HepG2 (cell line): ENCODE results near the gene SEPHS1. TPM values are rescaled to one million over a fixed set of nuclear protein-coding genes. Genes with fewer than 3 reads are reported as not detected.

Source experiments
- AKAP8 ChIP-seq: sonication (generic); formaldehyde crosslinking; IDR thresholded peaks from 2 replicates; pipeline ENCODE4 v1.5.1; 2020; ENCODE audit warnings: mild to moderate bottlenecking, missing genetic modification reagents
- ARNT2 ChIP-seq: sonication (generic); formaldehyde crosslinking; IDR thresholded peaks from 2 replicates; pipeline ENCODE4 v1.8.0; 2022; ENCODE audit warnings: mild to moderate bottlenecking, low read depth, missing genetic modification reagents, moderate library complexity
- ATF1 ChIP-seq: IDR thresholded peaks from 2 replicates; pipeline ENCODE4 v1.6.1; 2016; ENCODE audit warnings: mild to moderate bottlenecking, control low read depth
- BHLHE40 ChIP-seq: IDR thresholded peaks from 2 replicates; pipeline ENCODE4 v1.6.1; 2011; ENCODE audit warnings: low read length, improper control_type of control experiment
- CCDC6 ChIP-seq: sonication (generic); formaldehyde crosslinking; IDR thresholded peaks from 2 replicates; pipeline ENCODE4 v1.8.1; 2022; ENCODE audit warnings: mild to moderate bottlenecking, missing genetic modification reagents, moderate library complexity
- CEBPB ChIP-seq: IDR thresholded peaks from 2 replicates; pipeline ENCODE4 v1.6.1; 2011; ENCODE audit warnings: low read depth, low read length, improper control_type of control experiment, borderline replicate concordance
- CHD2 ChIP-seq: IDR thresholded peaks from 2 replicates; pipeline ENCODE4 v1.6.1; 2011; ENCODE audit warnings: low read depth, low read length, improper control_type of control experiment
- DMAP1 ChIP-seq: IDR thresholded peaks from 2 replicates; pipeline ENCODE4 v1.6.1; 2016
- RBM22 ChIP-seq: fragments of 200-400 bp; formaldehyde crosslinking; optimal IDR thresholded peaks from 2 replicates; pipeline ENCODE3; 2017; ENCODE audit warnings: mild to moderate bottlenecking, low read length, moderate library complexity
- REXO4 ChIP-seq: sonication (generic); formaldehyde crosslinking; IDR thresholded peaks from 2 replicates; pipeline ENCODE4 v1.8.0; 2022; ENCODE audit warnings: missing genetic modification reagents, mild to moderate bottlenecking, borderline replicate concordance
- TOPORS ChIP-seq: sonication (generic); formaldehyde crosslinking; IDR thresholded peaks from 2 replicates; pipeline ENCODE4 v1.8.0; 2023; ENCODE audit warnings: mild to moderate bottlenecking, missing genetic modification reagents
- ZFP62 ChIP-seq: sonication (generic); formaldehyde crosslinking; IDR thresholded peaks from 2 replicates; pipeline ENCODE4 v1.4.0; 2020; ENCODE audit warnings: missing genetic modification reagents
- ZNF207 ChIP-seq: fragments of 450-650 bp; IDR thresholded peaks from 2 replicates; pipeline ENCODE4 v1.6.1; 2016; ENCODE audit warnings: antibody characterized with exemption, borderline replicate concordance
- ZNF225 ChIP-seq: sonication (generic); formaldehyde crosslinking; IDR thresholded peaks from 2 replicates; pipeline ENCODE4 v1.4.0; 2020; ENCODE audit warnings: mild to moderate bottlenecking, missing genetic modification reagents
- ZNF329 ChIP-seq: sonication (generic); formaldehyde crosslinking; IDR thresholded peaks from 2 replicates; pipeline ENCODE4 v1.9.0; 2021; ENCODE audit warnings: low read depth, mild to moderate bottlenecking, missing genetic modification reagents
- ZNF354B ChIP-seq: sonication (generic); formaldehyde crosslinking; IDR thresholded peaks from 2 replicates; pipeline ENCODE4 v1.8.0; 2022; ENCODE audit warnings: mild to moderate bottlenecking, missing genetic modification reagents
- ZNF383 ChIP-seq: sonication (generic); formaldehyde crosslinking; IDR thresholded peaks from 2 replicates; pipeline ENCODE4 v1.4.0; 2020; ENCODE audit warnings: missing genetic modification reagents, mild to moderate bottlenecking, borderline replicate concordance
- ZNF609 ChIP-seq: sonication (generic); formaldehyde crosslinking; IDR thresholded peaks from 2 replicates; pipeline ENCODE4 v1.4.0; 2020; ENCODE audit warnings: mild to moderate bottlenecking, missing genetic modification reagents, borderline replicate concordance
- ZNF75D ChIP-seq: sonication (generic); formaldehyde crosslinking; IDR thresholded peaks from 2 replicates; pipeline ENCODE4 v1.8.1; 2023; ENCODE audit warnings: missing genetic modification reagents, mild to moderate bottlenecking, borderline replicate concordance
- polyA plus RNA-seq, 8 experiments: library from polyadenylated mRNA; depleted of rRNA in 3 of 8; stranded (reverse) in 7 of 8; unstranded in 1 of 8; fragments of >200 nt; fragmentation: Illumina TruSeq in 4 of 8; extraction: Trizol in 4 of 8; gene quantifications; 2 replicates each; pipeline versions ENCODE4 v1.2.1 to v1.2.3, GENCODE V29; 2011 to 2016; ENCODE audit warnings: low read depth in 4 of 8, missing spikeins in 1 of 8, mixed read lengths in 1 of 8; ENCODE audit not compliant: insufficient read depth in 1 of 8
- total RNA-seq, 5 experiments: library from RNA; depleted of rRNA; stranded (reverse); fragments of >200 nt; fragmentation: Illumina TruSeq; extraction: Trizol; gene quantifications; 2 replicates each; pipeline ENCODE4 v1.2.3, GENCODE V29; 2016; ENCODE audit warnings: low read depth in 1 of 5
- TF ChIP-seq, protein P1 (sequence below): IDR thresholded peaks from 2 replicates; pipeline ENCODE4 v1.6.1; 2016; ENCODE audit warnings: low read depth
- TF ChIP-seq, protein P2 (sequence below): sonication (generic); formaldehyde crosslinking; IDR thresholded peaks from 2 replicates; pipeline ENCODE4 v1.4.0; 2020; ENCODE audit warnings: missing genetic modification reagents, low read depth, mild to moderate bottlenecking, borderline replicate concordance
- TF ChIP-seq, protein P3 (sequence below): sonication (generic); formaldehyde crosslinking; IDR thresholded peaks from 2 replicates; pipeline ENCODE4 v1.5.0; 2020; ENCODE audit warnings: missing genetic modification reagents, mild to moderate bottlenecking, borderline replicate concordance

SEPHS1 gene
- total and polyA plus RNA-seq, 2 of the 13 experiments (the other 11 are each of a cell fraction or from before 2014, with no cell fraction given): 57.8 to 61.5 TPM

- peak; percentile 20; the same call in 1 of the 2 replicates for TF ChIP-seq ZNF609
- TF ChIP-seq ATF1: no peak
- no peak for TF ChIP-seq REXO4 (CRISPR knock-in tag)
- TF ChIP-seq ZNF225 (CRISPR knock-in tag): no peak
- no peak for TF ChIP-seq RBM22
- no peak for TF ChIP-seq CHD2
- TF ChIP-seq ZNF354B (CRISPR knock-in tag): no peak
- TF ChIP-seq ZNF207: no peak
- TF ChIP-seq ZNF75D: no peak
- TF ChIP-seq AKAP8 (CRISPR knock-in tag): no peak
- TF ChIP-seq ARNT2 (CRISPR knock-in tag): no peak
- TF ChIP-seq, protein P1, sequence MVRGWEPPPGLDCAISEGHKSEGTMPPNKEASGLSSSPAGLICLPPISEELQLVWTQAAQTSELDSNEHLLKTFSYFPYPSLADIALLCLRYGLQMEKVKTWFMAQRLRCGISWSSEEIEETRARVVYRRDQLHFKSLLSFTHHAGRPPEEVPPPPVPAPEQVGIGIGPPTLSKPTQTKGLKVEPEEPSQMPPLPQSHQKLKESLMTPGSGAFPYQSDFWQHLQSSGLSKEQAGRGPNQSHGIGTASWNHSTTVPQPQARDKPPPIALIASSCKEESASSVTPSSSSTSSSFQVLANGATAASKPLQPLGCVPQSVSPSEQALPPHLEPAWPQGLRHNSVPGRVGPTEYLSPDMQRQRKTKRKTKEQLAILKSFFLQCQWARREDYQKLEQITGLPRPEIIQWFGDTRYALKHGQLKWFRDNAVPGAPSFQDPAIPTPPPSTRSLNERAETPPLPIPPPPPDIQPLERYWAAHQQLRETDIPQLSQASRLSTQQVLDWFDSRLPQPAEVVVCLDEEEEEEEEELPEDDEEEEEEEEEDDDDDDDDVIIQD (CRISPR knock-in tag): no peak
- TF ChIP-seq TOPORS (CRISPR knock-in tag): no peak
- no peak for TF ChIP-seq BHLHE40
- TF ChIP-seq DMAP1: no peak
- no peak for TF ChIP-seq CCDC6 (CRISPR knock-in tag)
- no peak for TF ChIP-seq ZNF329 (CRISPR knock-in tag)
- TF ChIP-seq, protein P2, sequence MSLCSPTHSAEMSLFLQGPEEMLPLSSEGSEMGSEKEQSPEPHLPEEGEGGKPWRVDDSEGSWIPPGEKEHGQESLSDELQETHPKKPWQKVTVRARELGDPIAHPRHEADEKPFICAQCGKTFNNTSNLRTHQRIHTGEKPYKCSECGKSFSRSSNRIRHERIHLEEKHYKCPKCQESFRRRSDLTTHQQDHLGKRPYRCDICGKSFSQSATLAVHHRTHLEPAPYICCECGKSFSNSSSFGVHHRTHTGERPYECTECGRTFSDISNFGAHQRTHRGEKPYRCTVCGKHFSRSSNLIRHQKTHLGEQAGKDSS: no peak
- peak; percentile 91 for TF ChIP-seq CEBPB
- no peak for TF ChIP-seq ZNF383 (CRISPR knock-in tag)
- TF ChIP-seq ZFP62: no peak
- TF ChIP-seq, protein P3, sequence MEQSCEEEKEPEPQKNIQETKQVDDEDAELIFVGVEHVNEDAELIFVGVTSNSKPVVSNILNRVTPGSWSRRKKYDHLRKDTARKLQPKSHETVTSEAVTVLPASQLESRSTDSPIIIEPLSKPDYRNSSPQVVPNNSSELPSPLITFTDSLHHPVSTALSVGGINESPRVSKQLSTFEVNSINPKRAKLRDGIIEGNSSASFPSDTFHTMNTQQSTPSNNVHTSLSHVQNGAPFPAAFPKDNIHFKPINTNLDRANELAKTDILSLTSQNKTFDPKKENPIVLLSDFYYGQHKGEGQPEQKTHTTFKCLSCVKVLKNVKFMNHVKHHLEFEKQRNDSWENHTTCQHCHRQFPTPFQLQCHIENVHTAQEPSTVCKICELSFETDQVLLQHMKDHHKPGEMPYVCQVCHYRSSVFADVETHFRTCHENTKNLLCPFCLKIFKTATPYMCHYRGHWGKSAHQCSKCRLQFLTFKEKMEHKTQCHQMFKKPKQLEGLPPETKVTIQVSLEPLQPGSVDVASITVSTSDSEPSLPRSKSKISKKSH (CRISPR knock-in tag): no peak
Observed at GRCh38 chr10:13291821-13292773, 56.0 kb downstream of the SEPHS1 start (continued).
